DOHH2 (cell line): ENCODE data around the gene PI16.
"Not testable (repeated sequence)": the region's sequence is repeated elsewhere in the genome, so short reads cannot be mapped to it uniquely, and the experiment has no call there.

Source experiments
- H3F3A ChIP-seq: fragments of 200-600 bp; sonication (generic), shearing (Covaris generic); 2 replicates; pipeline ENCODE4 v1.6.0; 2016; ENCODE audit warnings: antibody characterized with exemption, mild to moderate bottlenecking; ENCODE audit not compliant: control insufficient read depth, insufficient read depth
- H3K27ac ChIP-seq: fragments of 200-600 bp; sonication (generic); 2 replicates; pipeline ENCODE4 v1.5.1; 2014; ENCODE audit warnings: low read depth, mild to moderate bottlenecking, low read length, moderate library complexity
- H3K27me3 ChIP-seq: fragments of 200-600 bp; sonication (generic); 2 replicates; pipeline ENCODE4 v1.6.1; 2014; ENCODE audit warnings: mild to moderate bottlenecking, low read length, mixed read lengths; ENCODE audit not compliant: control insufficient read depth
- H3K36me3 ChIP-seq: fragments of 200-600 bp; sonication (generic); 2 replicates; pipeline ENCODE4 v1.6.1; 2014; ENCODE audit warnings: mild to moderate bottlenecking, low read length, moderate library complexity, mixed read lengths; ENCODE audit not compliant: control insufficient read depth
- H3K4me1 ChIP-seq: fragments of 200-600 bp; sonication (generic); 2 replicates; pipeline ENCODE4 v1.6.1; 2014; ENCODE audit warnings: mild to moderate bottlenecking, low read length, mixed read lengths; ENCODE audit not compliant: control insufficient read depth
- H3K4me2 ChIP-seq: fragments of 200-600 bp; sonication (generic); 2 replicates; pipeline ENCODE4 v1.6.0; 2014; ENCODE audit warnings: mild to moderate bottlenecking, low read length, moderate library complexity
- H3K4me3 ChIP-seq: fragments of 200-600 bp; sonication (generic); 2 replicates; pipeline ENCODE4 v1.5.1; 2014; ENCODE audit warnings: mild to moderate bottlenecking, low read length, mixed read lengths
- H3K79me2 ChIP-seq: fragments of 200-600 bp; sonication (generic); 2 replicates; pipeline ENCODE4 v1.6.1; 2014; ENCODE audit warnings: mild to moderate bottlenecking, low read length, mixed read lengths; ENCODE audit not compliant: control insufficient read depth
- H3K9me2 ChIP-seq: fragments of 200-600 bp; sonication (generic); replicated peaks from 2 replicates; pipeline ENCODE4 v1.6.1; 2014; ENCODE audit warnings: mild to moderate bottlenecking, low read length, mixed read lengths; ENCODE audit not compliant: control insufficient read depth
- H3K9me3 ChIP-seq: fragments of 200-600 bp; sonication (generic); 2 replicates; pipeline ENCODE4 v1.6.1; 2014; ENCODE audit warnings: antibody characterized with exemption, low read length, mixed read lengths; ENCODE audit not compliant: control insufficient read depth, insufficient read depth
- H4K20me1 ChIP-seq: fragments of 200-600 bp; sonication (generic); 2 replicates; pipeline ENCODE4 v1.6.0; 2014; ENCODE audit warnings: low read depth, mild to moderate bottlenecking, antibody characterized with exemption, low read length, moderate library complexity; ENCODE audit not compliant: control insufficient read depth, insufficient read depth
- CTCF ChIP-seq: fragments of 200-600 bp; sonication (generic); IDR thresholded peaks from one replicate; pipeline ENCODE4 v1.5.1; 2014; ENCODE audit warnings: antibody characterized with exemption, mild to moderate bottlenecking, low read depth, low read length; ENCODE audit not compliant: poor library complexity, severe bottlenecking
- EZH2phosphoT487 ChIP-seq: fragments of 200-600 bp; sonication (generic); IDR thresholded peaks from 2 replicates; pipeline ENCODE4 v1.6.1; 2017; ENCODE audit warnings: borderline replicate concordance, mild to moderate bottlenecking, antibody characterized with exemption, low read length, moderate library complexity, mixed read lengths

Gene PI16

GRCh38 chr6:36985808-36986703, 31.5 kb downstream of the PI16 start, which contains the start of gene MTCH1:
Gene MTCH1 (minus strand): TSS chr6:36986196. CDS start chr6:36986173, 23 bp downstream.
- Histone ChIP-seq H3K4me3 (peak within 1 kb of the TSS; percentile 77), H3K9me2 (no peaks in the 10 kb centered on the region), H3K9me3 (no peaks in the 10 kb centered on the region), H3K4me1 (peaks cover 33% of the 10 kb centered on the region), H3K36me3 (peaks cover 25% of the 10 kb centered on the region), H3K27me3 (peaks cover 9% of the 10 kb centered on the region; the same call in 1 of the 2 replicates), H3K79me2 (peaks cover 54% of the 10 kb centered on the region), H3K27ac (peak within 1 kb of the TSS; percentile 16), H3F3A (0 out of 2 replicates have a peak, but pooled peaks cover 5% of the 10 kb centered on the region), H4K20me1 (peaks cover 15% of the 10 kb centered on the region; the same call in 1 of the 2 replicates), H3K4me2 (peak within 1 kb of the TSS; percentile 75)
- TF ChIP-seq CTCF (no peak), EZH2phosphoT487 (no peak)

GRCh38 chr6:36986704-36987047, 32.1 kb downstream of the PI16 start:
- no peak for TF ChIP-seq CTCF
- TF ChIP-seq EZH2phosphoT487: no peak
- Histone ChIP-seq H4K20me1 (peaks cover 11% of the 10 kb centered on the region; the same call in 1 of the 2 replicates), H3K27me3 (peaks cover 11% of the 10 kb centered on the region), H3K4me1 (peaks cover 33% of the 10 kb centered on the region), H3K9me2 (no peaks in the 10 kb centered on the region), H3K4me2 (peak overlapping the region; percentile 75), H3F3A (0 out of 2 replicates have a peak, but pooled peaks cover 5% of the 10 kb centered on the region), H3K4me3 (peak overlapping the region; percentile 77), H3K9me3 (no peaks in the 10 kb centered on the region), H3K27ac (peak overlapping the region; percentile 16), H3K79me2 (peaks cover 48% of the 10 kb centered on the region), H3K36me3 (peaks cover 20% of the 10 kb centered on the region)

- TF ChIP-seq CTCF (no peak), EZH2phosphoT487 (no peak)
- H3K27ac ChIP-seq: no peak overlapping the region
- no peaks in the 10 kb centered on the region for H3K9me3 ChIP-seq
- peaks cover 15% of the 10 kb centered on the region for H3K27me3 ChIP-seq
- H3K36me3 ChIP-seq: peaks cover 4% of the 10 kb centered on the region; the same call in 1 of the 2 replicates
- H4K20me1 ChIP-seq: peaks cover 4% of the 10 kb centered on the region; the same call in 1 of the 2 replicates
- no peak overlapping the region for H3K4me3 ChIP-seq
- peaks cover 20% of the 10 kb centered on the region for H3K4me1 ChIP-seq
- peaks cover 23% of the 10 kb centered on the region for H3K79me2 ChIP-seq
- H3F3A ChIP-seq: 0 out of 2 replicates have a peak, but pooled peaks cover 5% of the 10 kb centered on the region
- no peaks in the 10 kb centered on the region for H3K9me2 ChIP-seq
- no peak overlapping the region for H3K4me2 ChIP-seq
Measured at GRCh38 chr6:36989264-36989663, 34.7 kb downstream of the PI16 start.

- not testable (repeated sequence) for H4K20me1 ChIP-seq, H3F3A ChIP-seq, H3K4me3 ChIP-seq, H3K36me3 ChIP-seq, H3K4me2 ChIP-seq, H3K27ac ChIP-seq, H3K9me3 ChIP-seq, H3K9me2 ChIP-seq
- Histone ChIP-seq H3K79me2 (peaks cover 11% of the 10 kb centered on the region), H3K27me3 (peaks cover 20% of the 10 kb centered on the region), H3K4me1 (peaks cover 13% of the 10 kb centered on the region)
Measured at GRCh38 chr6:36990401-36990800, 35.9 kb downstream of the PI16 start.
